Right cardiac atrium (tissue), 5 donors: ENCODE data around the gene PRKRA. TPM values are rescaled to one million over a fixed set of nuclear protein-coding genes. Genes with fewer than 3 reads are reported as not detected.
A peak's percentile ranks its signal among the peaks of the same experiment; 100 is the strongest.
"Not testable (repeated sequence)": the region's sequence is repeated elsewhere in the genome, so short reads cannot be mapped to it uniquely, and the experiment has no call there.

Experiments used
- ATAC-seq, 2 donors: fragments of 200-7000 bp; cut with Tn5 transposase; one replicate each; pipeline versions ENCODE4 v1.8.0 to v1.9.1; 2020; ENCODE audit warnings: moderate library complexity in 2 of 2, mild to moderate bottlenecking in 1 of 2
- DNase-seq, 3 donors: peaks; one replicate each; pipeline ENCODE4 v3.0.0-alpha.2; 2020
- H3K27ac ChIP-seq: one replicate; pipeline ENCODE4 v1.5.1; 2013; ENCODE audit warnings: mild to moderate bottlenecking, low read length, control low read depth, moderate library complexity
- H3K27me3 ChIP-seq: one replicate; pipeline ENCODE4 v1.6.1; 2013; ENCODE audit not compliant: control insufficient read depth, insufficient read depth
- H3K4me1 ChIP-seq: one replicate; pipeline ENCODE4 v1.6.1; 2013; ENCODE audit warnings: low read length; ENCODE audit not compliant: control insufficient read depth, insufficient read depth
- H3K4me3 ChIP-seq: one replicate; pipeline ENCODE4 v1.5.1; 2013; ENCODE audit warnings: low read length, control low read depth
- H3K9me3 ChIP-seq: one replicate; pipeline ENCODE4 v1.6.1; 2013; ENCODE audit warnings: low read length; ENCODE audit not compliant: control insufficient read depth
- WGBS: extraction: QIAGEN DNeasy Blood & Tissue Kit; methylation state at CpG from one replicate; pipeline ENCODE4 v1.1.7; 2013; 5-methylcytosine and 5-hydroxymethylcytosine counted together
- intact Hi-C, 4 donors: fragments of 100-400 bp; cut with DNase I; formaldehyde crosslinking; loops; one replicate each; pipeline versions ENCODE4 v1.11.0 to v1.14.0; 2022 to 2023
- polyA plus RNA-seq: library from polyadenylated mRNA; stranded (reverse); fragments of 200-250 nt; gene quantifications from one replicate; pipeline ENCODE4 v1.2.3, GENCODE V29; 2013
- total RNA-seq, 4 donors: library from RNA; stranded (reverse); fragmentation: NEBNext Ultra II Directional; extraction: Animal tissue kit (Norgen Biotek cat#: 25700); gene quantifications; one replicate each; pipeline ENCODE4 v1.2.1, GENCODE V29; 2021
- donor health status: healthy with polysubstance abuse.
- donor health status: DM: no; HTN: yes; CAD: no.
- donor health status: DM: no; HTN: no; CAD: no.
- donor health status: DM: no; HTN: yes; CAD: no; lungs with severe emphysema.
- donor health status: DM: yes; HTN: yes; CAD: no.

PRKRA gene
- total and polyA plus RNA-seq, 5 donors = 35.5 to 43.9 (median 37.2) TPM

- WGBS = 16% methylated on average over 21 of the region's 21 CpGs
- DNase-seq = peak; percentile 90 to 93 (median 91)
- Histone ChIP-seq H3K9me3 (no peaks in the 10 kb centered on the region), H3K4me1 (no peaks in the 10 kb centered on the region), H3K27ac (no peak overlapping the region), H3K27me3 (no peaks in the 10 kb centered on the region), H3K4me3 (peak overlapping the region; percentile 91)
- ATAC-seq = peak; percentile 98
- intact Hi-C loops = loop anchor here in 2 of 4 donors (5.0 to 10.0 kb wide), 2 partner anchors 300 to 302 kb away; partner anchors contain the start of gene RBM45 (in 2 of the 2)
These were observed 36.4 kb downstream of the PRKRA start for GRCh38 chr2:178414266-178415247.

GRCh38 chr2:178413472-178414265 is 37.3 kb downstream of the PRKRA start:
- peak overlapping the region; percentile 91 for H3K4me3 ChIP-seq
- under 1% methylated on average over 45 of the region's 45 CpGs for WGBS
- peak overlapping the region; percentile 95 for H3K27ac ChIP-seq
- DNase-seq = peak; percentile 80 to 92 (median 89)
- H3K27me3 ChIP-seq = no peaks in the 10 kb centered on the region
- H3K9me3 ChIP-seq = no peaks in the 10 kb centered on the region
- intact Hi-C loops = loop anchor here in 2 of 4 donors (5.0 to 10.0 kb wide), 2 partner anchors 299 to 301 kb away; partner anchors contain the start of gene RBM45 (in 2 of the 2)
- no peaks in the 10 kb centered on the region for H3K4me1 ChIP-seq
- peak; percentile 92 to 93 for ATAC-seq

GRCh38 chr2:178412453-178412852 is 38.5 kb downstream of the PRKRA start:
- WGBS = 96% methylated on average over 8 of the region's 8 CpGs
- not testable (repeated sequence) for H3K4me1 ChIP-seq, H3K9me3 ChIP-seq, H3K27me3 ChIP-seq, H3K27ac ChIP-seq, DNase-seq, ATAC-seq, H3K4me3 ChIP-seq
- intact Hi-C loops = loop anchor here in 2 of 4 donors (5.0 to 10.0 kb wide), 2 partner anchors 298 to 300 kb away; partner anchors contain the start of gene RBM45 (in 2 of the 2)

- no peak overlapping the region for H3K4me3 ChIP-seq
- WGBS = 83% methylated on average over 3 of the region's 3 CpGs
- H3K9me3 ChIP-seq = no peaks in the 10 kb centered on the region
- intact Hi-C loops = loop anchor here in 2 of 4 donors (5.0 to 10.0 kb wide), 2 partner anchors 297 to 300 kb away; partner anchors contain the start of gene RBM45 (in 2 of the 2)
- no peaks in the 10 kb centered on the region for H3K27me3 ChIP-seq
- H3K27ac ChIP-seq = no peak overlapping the region
- DNase-seq (no peak), ATAC-seq (no peak)
- no peaks in the 10 kb centered on the region for H3K4me1 ChIP-seq
These were observed 38.9 kb downstream of the PRKRA start for GRCh38 chr2:178412047-178412446.

- Histone ChIP-seq H3K4me3 (no peak overlapping the region), H3K9me3 (no peaks in the 10 kb centered on the region), H3K4me1 (no peaks in the 10 kb centered on the region), H3K27me3 (no peaks in the 10 kb centered on the region), H3K27ac (no peak overlapping the region)
- WGBS = 85% methylated on average over 5 of the region's 5 CpGs
- DNase-seq (no peak), ATAC-seq (no peak)
- intact Hi-C loops = no loop called here
These were observed 41.7 kb downstream of the PRKRA start for GRCh38 chr2:178409261-178409660.

- H3K4me3 ChIP-seq = no peak overlapping the region
- no peaks in the 10 kb centered on the region for H3K4me1 ChIP-seq
- no peaks in the 10 kb centered on the region for H3K27me3 ChIP-seq
- ATAC-seq = peak in 1 of 2 donors; percentile 48
- intact Hi-C loops = no loop called here
- H3K9me3 ChIP-seq = no peaks in the 10 kb centered on the region
- peak in 1 of 3 donors; percentile 22 for DNase-seq
- 24% methylated on average over 4 of the region's 4 CpGs for WGBS
- no peak overlapping the region for H3K27ac ChIP-seq
These were observed 46.6 kb downstream of the PRKRA start for GRCh38 chr2:178404368-178404767.

- H3K27ac ChIP-seq = no peak overlapping the region
- no peaks in the 10 kb centered on the region for H3K27me3 ChIP-seq
- 69% methylated on average over 3 of the region's 3 CpGs for WGBS
- no peak for ATAC-seq
- no peaks in the 10 kb centered on the region for H3K9me3 ChIP-seq
- intact Hi-C loops = no loop called here
- no peak overlapping the region for H3K4me3 ChIP-seq
- no peaks in the 10 kb centered on the region for H3K4me1 ChIP-seq
- no peak for DNase-seq
These were observed 47.2 kb downstream of the PRKRA start for GRCh38 chr2:178403671-178404306.

- ATAC-seq = no peak
These were observed 49.0 kb downstream of the PRKRA start for GRCh38 chr2:178401994-178402437.

DNA sequence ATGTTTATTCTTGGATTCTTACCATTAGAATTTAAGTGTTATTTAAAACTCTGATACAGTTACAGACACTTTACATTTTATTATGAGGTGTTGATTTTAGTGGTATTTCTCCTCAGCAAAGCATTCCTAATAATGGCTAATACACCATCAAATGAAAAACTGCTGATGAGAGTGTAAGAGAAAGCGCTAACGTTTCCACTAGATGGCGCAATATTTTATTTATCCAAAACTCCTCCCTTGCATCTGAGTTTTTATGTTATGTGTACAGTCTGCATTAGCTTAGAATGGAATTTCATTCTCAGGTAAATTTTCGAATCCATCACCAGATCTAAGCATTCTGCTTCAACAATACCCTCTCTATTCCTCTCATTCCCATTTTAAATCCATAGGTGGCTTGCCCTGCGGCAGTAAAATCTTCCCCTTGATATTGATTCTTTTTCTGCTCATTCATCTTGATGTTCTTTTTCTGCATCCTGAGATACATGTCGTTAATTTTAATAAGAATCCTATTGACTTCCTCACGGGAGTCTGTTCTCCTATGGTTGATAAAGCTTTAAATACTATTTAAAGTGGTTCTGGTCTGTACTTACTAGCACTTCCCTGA is 53.9 kb downstream of the PRKRA start:
- Histone ChIP-seq H3K4me3 (no peak overlapping the region), H3K27ac (no peak overlapping the region), H3K4me1 (no peaks in the 10 kb centered on the region), H3K9me3 (no peaks in the 10 kb centered on the region), H3K27me3 (no peaks in the 10 kb centered on the region)
- no peak for DNase-seq
- ATAC-seq = peak; percentile 64 to 71
- WGBS = 14% methylated on average over 7 of the region's 7 CpGs
- intact Hi-C loops = loop anchor here in 1 of 4 donors (10.0 kb wide), 1 partner anchor 272 kb away; no protein-coding TSS in a partner anchor

More at GRCh38 chr2:178401994-178402437, 49.0 kb downstream of the PRKRA start:
- H3K27ac ChIP-seq = no peak overlapping the region
- 70% methylated on average over 6 of the region's 6 CpGs for WGBS
- no peaks in the 10 kb centered on the region for H3K9me3 ChIP-seq
- no peak for DNase-seq
- intact Hi-C loops = no loop called here
- H3K4me1 ChIP-seq = no peaks in the 10 kb centered on the region
- no peak overlapping the region for H3K4me3 ChIP-seq
- no peaks in the 10 kb centered on the region for H3K27me3 ChIP-seq
